DND-41 (cell line): ENCODE measurements around the gene RBM48.

ENCODE experiments used
- ATAC-seq: fragments of 200-7000 bp; cut with Tn5 transposase; 3 replicates; pipeline ENCODE4 v1.9.1; 2021; ENCODE audit warnings: low read depth; ENCODE audit not compliant: insufficient read depth
- DNase-seq: peaks from one replicate; pipeline ENCODE4 v3.0.0-alpha.2; 2020
- H2AFZ ChIP-seq: 2 replicates; pipeline ENCODE4 v1.6.0; 2012; ENCODE audit warnings: low read depth, low read length
- H3K27ac ChIP-seq: 2 replicates; pipeline ENCODE4 v1.5.1; 2012; ENCODE audit warnings: low read length, inconsistent platforms
- H3K27me3 ChIP-seq: fragments of 200-600 bp; sonication (generic); 2 replicates; pipeline ENCODE4 v1.6.0; 2012; ENCODE audit warnings: low read length, mild to moderate bottlenecking, inconsistent platforms; ENCODE audit not compliant: insufficient read depth, poor library complexity
- H3K36me3 ChIP-seq: 2 replicates; pipeline ENCODE4 v1.5.1; 2012; ENCODE audit warnings: low read length, inconsistent platforms; ENCODE audit not compliant: insufficient read depth
- H3K4me1 ChIP-seq: 2 replicates; pipeline ENCODE4 v1.5.1; 2012; ENCODE audit warnings: mild to moderate bottlenecking, low read length; ENCODE audit not compliant: insufficient read depth
- H3K4me2 ChIP-seq: 2 replicates; pipeline ENCODE4 v1.6.0; 2012; ENCODE audit warnings: mild to moderate bottlenecking, moderate library complexity, low read length, inconsistent platforms; ENCODE audit not compliant: insufficient read depth
- H3K4me3 ChIP-seq, 2 experiments: fragments of 200-600 bp in 1 of 2; shearing (Covaris generic) in 1 of 2; 2 replicates each; pipeline ENCODE4 v1.5.1; 2012 to 2016; ENCODE audit warnings: inconsistent platforms in 2 of 2, low read length in 2 of 2, mild to moderate bottlenecking in 2 of 2, low read depth in 1 of 2, moderate library complexity in 1 of 2
- H3K79me2 ChIP-seq: 2 replicates; pipeline ENCODE4 v1.6.0; 2012; ENCODE audit warnings: low read length, inconsistent platforms; ENCODE audit not compliant: insufficient read depth
- H3K9ac ChIP-seq: 2 replicates; pipeline ENCODE4 v1.6.0; 2012; ENCODE audit warnings: low read depth, mild to moderate bottlenecking, inconsistent platforms, low read length, moderate library complexity
- H3K9me3 ChIP-seq: 2 replicates; pipeline ENCODE4 v1.5.1; 2012; ENCODE audit warnings: low read length, moderate library complexity, mild to moderate bottlenecking, inconsistent platforms; ENCODE audit not compliant: insufficient read depth, severe bottlenecking
- H4K20me1 ChIP-seq: 2 replicates; pipeline ENCODE4 v1.6.0; 2012; ENCODE audit warnings: low read length; ENCODE audit not compliant: insufficient read depth
- CTCF ChIP-seq: IDR thresholded peaks from 2 replicates; pipeline ENCODE4 v1.5.1; 2012; ENCODE audit warnings: borderline replicate concordance, low read length, moderate library complexity, mild to moderate bottlenecking; ENCODE audit not compliant: poor library complexity, severe bottlenecking; ENCODE audit errors: extremely low read depth
- EZH2 ChIP-seq: IDR thresholded peaks from 3 replicates; pipeline ENCODE4 v1.6.1; 2012; ENCODE audit warnings: borderline replicate concordance, low read depth, mild to moderate bottlenecking, moderate library complexity, low read length, inconsistent platforms; ENCODE audit not compliant: severe bottlenecking

RBM48 gene

DNA sequence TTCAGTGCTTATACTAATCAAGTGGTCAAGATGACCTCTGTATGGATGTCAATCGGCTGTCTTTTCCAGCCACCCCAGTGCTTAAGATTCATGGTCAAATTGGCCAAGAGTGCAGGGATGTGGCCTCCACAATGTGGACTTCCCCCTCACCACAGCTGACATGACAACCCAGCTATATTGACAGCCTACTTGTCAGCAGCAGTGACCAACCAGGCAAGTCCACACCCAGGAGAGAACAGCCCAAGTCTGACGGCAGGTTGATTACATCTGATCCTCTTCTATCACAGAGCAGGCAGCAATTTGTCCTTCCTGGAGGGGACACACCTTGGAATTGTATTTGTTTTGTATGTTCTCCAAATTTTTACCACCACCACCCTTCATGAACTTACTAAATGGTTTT lies 42.6 kb upstream of the RBM48 start:
- H3K4me1 ChIP-seq, result no peaks in the 10 kb centered on the region

GRCh38 chr7:92487804-92488203 lies 40.8 kb upstream of the RBM48 start:
- Histone ChIP-seq H3K9me3 (no peaks in the 10 kb centered on the region), H3K27me3 (no peaks in the 10 kb centered on the region), H3K36me3 (peaks cover 56% of the 10 kb centered on the region), H3K4me2 (no peak overlapping the region), H3K9ac (no peak overlapping the region), H3K79me2 (no peaks in the 10 kb centered on the region), H3K4me3 (no peak overlapping the region), H4K20me1 (no peaks in the 10 kb centered on the region), H2AFZ (no peak overlapping the region), H3K4me1 (no peaks in the 10 kb centered on the region), H3K27ac (no peak overlapping the region)
- TF ChIP-seq CTCF (no peak), EZH2 (no peak)
- no peak for ATAC-seq
- DNase-seq, result no peak

More for the DNA sequence above, 42.6 kb upstream of the RBM48 start:
- no peak for DNase-seq
- Histone ChIP-seq H3K4me3 (no peak overlapping the region), H3K27ac (no peak overlapping the region), H4K20me1 (no peaks in the 10 kb centered on the region), H3K36me3 (peaks cover 40% of the 10 kb centered on the region), H3K4me2 (no peak overlapping the region), H3K79me2 (no peaks in the 10 kb centered on the region), H2AFZ (no peak overlapping the region), H3K27me3 (no peaks in the 10 kb centered on the region), H3K9ac (no peak overlapping the region), H3K9me3 (no peaks in the 10 kb centered on the region)
- ATAC-seq, result no peak
- no peak for TF ChIP-seq EZH2
- no peak for TF ChIP-seq CTCF

DNA sequence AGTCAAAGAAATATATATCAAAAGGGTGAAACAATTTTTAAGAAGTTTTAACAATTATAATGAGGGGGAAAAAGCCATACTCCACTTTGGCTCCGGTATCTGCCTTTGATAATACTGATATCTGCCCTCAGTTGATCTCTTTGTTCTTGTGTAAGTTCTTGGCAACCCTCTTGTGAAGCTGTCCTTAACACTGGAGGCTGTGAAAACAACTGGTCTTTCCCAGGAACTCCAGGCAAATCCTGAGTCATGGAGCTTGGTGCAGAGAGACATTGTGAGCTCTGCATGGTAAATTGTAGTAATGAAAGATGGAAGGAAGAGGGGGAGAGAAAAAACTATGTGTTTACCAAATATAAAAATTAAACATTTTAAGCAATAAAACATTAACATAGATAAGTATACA lies 39.0 kb upstream of the RBM48 start:
- Histone ChIP-seq H3K36me3 (peaks cover 71% of the 10 kb centered on the region), H4K20me1 (no peaks in the 10 kb centered on the region), H3K9ac (no peak overlapping the region), H3K79me2 (no peaks in the 10 kb centered on the region), H3K27ac (no peak overlapping the region), H3K4me2 (no peak overlapping the region), H3K4me3 (no peak overlapping the region), H3K4me1 (no peaks in the 10 kb centered on the region), H3K9me3 (no peaks in the 10 kb centered on the region), H2AFZ (no peak overlapping the region), H3K27me3 (no peaks in the 10 kb centered on the region)
- ATAC-seq, result no peak
- no peak for DNase-seq
- TF ChIP-seq EZH2 (no peak), CTCF (no peak)

DNA sequence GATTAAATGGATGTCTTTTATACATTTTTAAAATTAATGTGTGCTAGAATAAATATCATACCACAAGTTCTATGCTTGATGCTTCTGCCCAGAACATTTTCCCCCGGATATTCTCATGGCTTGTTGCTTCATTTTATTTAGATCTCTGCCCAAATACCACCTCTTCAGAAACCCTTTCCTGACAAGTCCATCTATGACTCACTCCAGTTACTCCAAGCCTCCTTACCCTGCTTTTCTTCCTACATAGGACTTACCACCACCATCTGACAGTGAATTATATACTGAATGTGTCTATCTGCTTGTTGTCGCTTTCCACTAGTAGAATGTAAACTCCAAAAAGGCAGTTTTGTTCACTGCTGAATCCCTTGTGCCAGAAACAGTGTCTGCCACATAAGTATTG lies 31.7 kb upstream of the RBM48 start:
- no peak overlapping the region for H2AFZ ChIP-seq
- no peak overlapping the region for H3K9ac ChIP-seq
- DNase-seq, result no peak
- ATAC-seq, result no peak
- no peaks in the 10 kb centered on the region for H3K27me3 ChIP-seq
- no peak overlapping the region for H3K4me3 ChIP-seq
- H3K36me3 ChIP-seq, result peaks cover 58% of the 10 kb centered on the region
- H3K79me2 ChIP-seq, result no peaks in the 10 kb centered on the region
- H3K27ac ChIP-seq, result no peak overlapping the region
- H4K20me1 ChIP-seq, result no peaks in the 10 kb centered on the region
- no peaks in the 10 kb centered on the region for H3K4me1 ChIP-seq
- TF ChIP-seq EZH2 (no peak), CTCF (no peak)
- no peak overlapping the region for H3K4me2 ChIP-seq
- H3K9me3 ChIP-seq, result no peaks in the 10 kb centered on the region
